H9 (cell line): ENCODE data around the gene SLC22A13. TPM values are rescaled to one million over a fixed set of nuclear protein-coding genes. Genes with fewer than 3 reads are reported as not detected.

ENCODE experiments used
- DNase-seq: peaks from one replicate; pipeline ENCODE4 v3.0.0-alpha.2; 2017
- H2AFZ ChIP-seq: one replicate; pipeline ENCODE4 v1.6.1; 2013; ENCODE audit warnings: mild to moderate bottlenecking, low read length, control low read depth, moderate library complexity
- H2AK5ac ChIP-seq: 2 replicates; pipeline ENCODE4 v1.6.1; 2013; ENCODE audit warnings: low read length, control low read depth, mixed read lengths; ENCODE audit not compliant: insufficient read length
- H2BK120ac ChIP-seq: one replicate; pipeline ENCODE4 v1.6.1; 2013; ENCODE audit warnings: low read depth, mild to moderate bottlenecking, low read length, control low read depth, inconsistent platforms; ENCODE audit not compliant: poor library complexity, severe bottlenecking
- H2BK12ac ChIP-seq: 2 replicates; pipeline ENCODE4 v1.6.1; 2013; ENCODE audit warnings: low read length, control low read depth, mixed read lengths, low read depth; ENCODE audit not compliant: insufficient read length
- H2BK15ac ChIP-seq: 2 replicates; pipeline ENCODE4 v1.6.1; 2013; ENCODE audit warnings: low read depth, low read length, control low read depth
- H2BK20ac ChIP-seq: one replicate; pipeline ENCODE4 v1.6.1; 2013; ENCODE audit warnings: low read depth, mild to moderate bottlenecking, low read length, control low read depth, inconsistent platforms; ENCODE audit not compliant: poor library complexity, severe bottlenecking
- H2BK5ac ChIP-seq: 2 replicates; pipeline ENCODE4 v1.6.1; 2013; ENCODE audit warnings: low read length, control low read depth, mixed read lengths; ENCODE audit not compliant: insufficient read length
- H3K14ac ChIP-seq: 2 replicates; pipeline ENCODE4 v1.6.1; 2013; ENCODE audit warnings: low read length, control low read depth; ENCODE audit not compliant: insufficient read depth
- H3K18ac ChIP-seq: 2 replicates; pipeline ENCODE4 v1.6.1; 2013; ENCODE audit warnings: low read depth, mild to moderate bottlenecking, mixed read lengths, low read length, control low read depth; ENCODE audit not compliant: insufficient read length
- H3K23ac ChIP-seq: 2 replicates; pipeline ENCODE4 v1.6.1; 2013; ENCODE audit warnings: low read length, control low read depth, mixed read lengths, low read depth; ENCODE audit not compliant: insufficient read length
- H3K23me2 ChIP-seq: 2 replicates; pipeline ENCODE4 v1.6.1; 2013; ENCODE audit warnings: low read depth, mild to moderate bottlenecking, mixed read lengths, low read length, control low read depth; ENCODE audit not compliant: insufficient read length, poor library complexity, severe bottlenecking
- H3K27ac ChIP-seq: 2 replicates; pipeline ENCODE4 v1.5.1; 2013; ENCODE audit warnings: low read length, control low read depth, mixed read lengths, low read depth; ENCODE audit not compliant: insufficient read length
- H3K27me3 ChIP-seq: 2 replicates; pipeline ENCODE4 v1.6.1; 2013; ENCODE audit warnings: low read length, control low read depth, inconsistent platforms; ENCODE audit not compliant: insufficient read depth
- H3K4ac ChIP-seq: 2 replicates; pipeline ENCODE4 v1.6.1; 2013; ENCODE audit warnings: low read depth, mild to moderate bottlenecking, control low read depth, inconsistent platforms, low read length, moderate library complexity
- H3K4me1 ChIP-seq: 2 replicates; pipeline ENCODE4 v1.6.1; 2013; ENCODE audit warnings: low read length, control low read depth, inconsistent platforms; ENCODE audit not compliant: insufficient read depth
- H3K4me2 ChIP-seq: 2 replicates; pipeline ENCODE4 v1.6.1; 2013; ENCODE audit warnings: low read length, control low read depth, mixed read lengths; ENCODE audit not compliant: insufficient read length, insufficient read depth
- H3K56ac ChIP-seq: 2 replicates; pipeline ENCODE4 v1.6.1; 2013; ENCODE audit warnings: low read depth, mild to moderate bottlenecking, mixed read lengths, low read length, control low read depth; ENCODE audit not compliant: insufficient read length
- H3K79me1 ChIP-seq: 2 replicates; pipeline ENCODE4 v1.6.1; 2013; ENCODE audit warnings: low read depth, mild to moderate bottlenecking, moderate library complexity, low read length, control low read depth, inconsistent platforms; ENCODE audit not compliant: insufficient read depth, poor library complexity, severe bottlenecking
- H3K79me2 ChIP-seq: 2 replicates; pipeline ENCODE4 v1.6.1; 2013; ENCODE audit warnings: low read length, control low read depth, inconsistent platforms; ENCODE audit not compliant: insufficient read depth
- H3K9ac ChIP-seq: 2 replicates; pipeline ENCODE4 v1.6.1; 2013; ENCODE audit warnings: low read length, control low read depth, mixed read lengths; ENCODE audit not compliant: insufficient read length; ENCODE audit errors: extremely low read depth
- H3K9me3 ChIP-seq: one replicate; pipeline ENCODE4 v1.6.1; 2013; ENCODE audit warnings: low read depth, low read length, inconsistent platforms; ENCODE audit not compliant: control insufficient read depth
- H3T11ph ChIP-seq: one replicate; pipeline ENCODE4 v1.6.1; 2013; ENCODE audit warnings: mild to moderate bottlenecking, low read length, control low read depth, inconsistent platforms
- H4K20me1 ChIP-seq: one replicate; pipeline ENCODE4 v1.6.1; 2013; ENCODE audit not compliant: control insufficient read depth, insufficient read length, insufficient read depth
- H4K5ac ChIP-seq: 2 replicates; pipeline ENCODE4 v1.6.1; 2013; ENCODE audit warnings: low read depth, mild to moderate bottlenecking, mixed read lengths, low read length, control low read depth; ENCODE audit not compliant: insufficient read length
- H4K8ac ChIP-seq: replicated peaks from 2 replicates; pipeline ENCODE4 v1.6.1; 2013; ENCODE audit warnings: low read length, control low read depth, mixed read lengths, low read depth; ENCODE audit not compliant: insufficient read length
- H4K91ac ChIP-seq: 2 replicates; pipeline ENCODE4 v1.6.1; 2013; ENCODE audit warnings: low read depth, mild to moderate bottlenecking, moderate library complexity, mixed read lengths, low read length, control low read depth; ENCODE audit not compliant: insufficient read length
- H3K27ac Mint-ChIP-seq, 3 experiments: 2 replicates in 2 of 3; 3 replicates in 1 of 3; pipeline ENCODE4 v1.8.0; 2020 to 2021; ENCODE audit warnings: mixed read lengths in 3 of 3, mild to moderate bottlenecking in 1 of 3, moderate library complexity in 1 of 3
- H3K27me3 Mint-ChIP-seq: 2 replicates; pipeline ENCODE4 v1.8.0; 2021; ENCODE audit warnings: low read depth, mild to moderate bottlenecking, moderate library complexity, mixed read lengths
- H3K36me3 Mint-ChIP-seq, 3 experiments: 2 replicates in 2 of 3; 3 replicates in 1 of 3; pipeline ENCODE4 v1.8.0; 2020 to 2021; ENCODE audit warnings: low read depth in 3 of 3, mixed read lengths in 3 of 3; ENCODE audit not compliant: insufficient read depth in 1 of 3
- H3K4me1 Mint-ChIP-seq, 2 experiments: 2 replicates each; pipeline ENCODE4 v1.8.0; 2020; ENCODE audit warnings: mixed read lengths in 2 of 2
- H3K4me3 Mint-ChIP-seq, 2 experiments: 2 replicates in 1 of 2; 3 replicates in 1 of 2; pipeline ENCODE4 v1.8.0; 2020 to 2021; ENCODE audit warnings: mild to moderate bottlenecking in 2 of 2, mixed read lengths in 2 of 2, moderate library complexity in 1 of 2
- H3K9me3 Mint-ChIP-seq, 2 experiments: 2 replicates in 1 of 2; 3 replicates in 1 of 2; pipeline ENCODE4 v1.8.0; 2020; ENCODE audit warnings: mild to moderate bottlenecking in 2 of 2, mixed read lengths in 2 of 2, moderate library complexity in 1 of 2
- CTCF ChIP-seq: fragments of 200-600 bp; sonication (generic); conservative IDR thresholded peaks from 3 replicates; pipeline ENCODE4 v1.8.0; 2021; ENCODE audit warnings: antibody characterized with exemption, mild to moderate bottlenecking
- WGBS: extraction: QIAGEN DNeasy Blood & Tissue Kit; methylation state at CpG from one replicate; pipeline ENCODE4 v1.1.7; 2013; ENCODE audit warnings: missing lambda C conversion rate, low lambda C conversion rate, mixed read lengths; ENCODE audit not compliant: insufficient read length; ENCODE audit errors: extremely low coverage; 5-methylcytosine and 5-hydroxymethylcytosine counted together
- total RNA-seq: library from RNA; stranded (reverse); gene quantifications from 2 replicates; pipeline ENCODE4 v1.2.1, GENCODE V29; 2021

The SLC22A13 gene
- total RNA-seq, 1 experiment from 2014 or later: not detected

DNA sequence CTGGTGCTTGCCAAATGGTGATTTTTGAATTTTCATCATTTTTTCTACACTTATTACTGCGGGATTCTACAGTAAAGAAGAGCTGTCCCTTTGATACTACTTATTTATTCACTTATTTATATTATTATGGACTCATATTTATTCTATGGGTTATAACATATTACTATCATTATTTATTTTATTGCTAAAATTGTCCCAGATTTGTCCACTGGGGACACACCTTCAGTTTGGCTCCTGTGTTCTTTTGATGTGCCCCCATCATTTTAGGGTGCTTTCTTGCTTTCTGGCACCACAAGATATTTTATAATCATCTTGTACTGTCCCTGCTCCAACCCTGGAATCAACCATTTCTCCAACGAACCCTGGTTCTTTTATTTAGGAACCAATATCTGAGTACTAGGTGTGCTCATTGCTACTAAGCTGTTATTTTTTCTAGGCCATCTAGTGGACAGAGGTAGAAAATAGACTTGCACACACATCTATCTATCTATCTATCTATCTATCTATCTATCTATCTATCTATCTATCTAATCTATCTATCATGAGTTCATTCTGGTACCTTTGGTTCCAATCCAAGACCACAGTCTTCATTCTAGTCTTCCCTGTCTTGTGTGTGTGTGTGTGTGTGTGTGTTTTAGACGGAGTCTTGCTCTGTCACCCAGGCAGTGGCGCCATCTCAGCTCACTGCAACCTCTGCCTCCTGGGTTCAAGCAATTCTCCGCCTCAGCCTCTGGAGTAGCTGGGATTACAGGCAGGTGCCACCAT is 32.5 kb downstream of the SLC22A13 start:
- Histone ChIP-seq H4K91ac (no peak overlapping the region), H2BK120ac (no peak overlapping the region), H2BK12ac (no peak overlapping the region), H3K79me1 (no peaks in the 10 kb centered on the region), H4K20me1 (no peaks in the 10 kb centered on the region), H3K27me3 (no peaks in the 10 kb centered on the region), H3K27ac (no peak overlapping the region), H3K4ac (no peak overlapping the region), H4K8ac (no peak overlapping the region), H2BK20ac (no peak overlapping the region), H3K4me2 (no peak overlapping the region), H3K23ac (no peak overlapping the region), H4K5ac (no peak overlapping the region), H3K4me1 (no peaks in the 10 kb centered on the region), H3K23me2 (no peaks in the 10 kb centered on the region), H3K79me2 (no peaks in the 10 kb centered on the region), H2BK15ac (no peak overlapping the region), H3T11ph (no peak overlapping the region), H3K9me3 (no peaks in the 10 kb centered on the region), H3K14ac (no peak overlapping the region), H3K18ac (no peak overlapping the region), H3K56ac (no peak overlapping the region), H3K9ac (no peak overlapping the region), H2AFZ (no peak overlapping the region), H2BK5ac (no peak overlapping the region), H2AK5ac (no peak overlapping the region)
- Mint-ChIP-seq H3K4me3 (no peak overlapping the region), H3K27me3 (no peaks in the 10 kb centered on the region; the same call in 1 of the 2 replicates), H3K9me3 (no peaks in the 10 kb centered on the region), H3K27ac (no peak overlapping the region), H3K4me1 (peaks cover 0 to 3% of the 10 kb centered on the region in 2 experiments; a peak in 1 of 4 replicates), H3K36me3 (no peaks in the 10 kb centered on the region)
- WGBS: no CpG with 5 or more reads among the region's 5 CpGs
- peak; percentile 63 for TF ChIP-seq CTCF
- peak; percentile 5 for DNase-seq
